ENCODE results near the gene STX1B. TPM values are rescaled to one million over a fixed set of nuclear protein-coding genes. Genes with fewer than 3 reads are reported as not detected.

The STX1B gene
- total and polyA plus RNA-seq, 2 of the 8 experiments (the other 6 are each of a cell fraction or from before 2014, with no cell fraction given), result 8.9 to 20.2 TPM

- no peak overlapping the region for H2AFZ ChIP-seq (ENCODE audit: low read length)
- H3K23ac ChIP-seq (ENCODE audit: insufficient read length), result no peak overlapping the region
- FAIRE-seq, result no peak
- DNase-seq (ENCODE audit: low read depth in 1 of 2, low spot score in 2 of 2), result no peak
- H4K8ac ChIP-seq (ENCODE audit: extremely low read depth, insufficient read depth, low read length), result no peak overlapping the region
- H3K9ac ChIP-seq (replicated peaks in 1 of 4; ENCODE audit: extremely low read depth in 1 of 4, low read depth in 3 of 4, low read length in 3 of 4), result no peak overlapping the region
- no peak overlapping the region for H4K5ac ChIP-seq (ENCODE audit: insufficient read length, low read depth, low read length)
- POLR2A ChIA-PET (ENCODE audit: partially characterized antibody), result interaction anchor here (1.1 to 6.4 kb wide), 6 partner anchors 8 to 91 kb away, joined by 3 to 45 read pairs (median 9); partner anchors contain the start of genes HSD3B7 and SETD1A
- H2BK20ac ChIP-seq (ENCODE audit: low read length), result no peak overlapping the region
- H2BK5ac ChIP-seq (ENCODE audit: low read depth, low read length), result no peak overlapping the region
- H2BK15ac ChIP-seq (ENCODE audit: low read length), result no peak overlapping the region
- H3K4me1 ChIP-seq (replicated peaks in 1 of 4; ENCODE audit: control insufficient read depth in 3 of 4, insufficient read depth in 4 of 4, low read length in 3 of 4), result no peaks in the 10 kb centered on the region
- H3K18ac ChIP-seq (ENCODE audit: extremely low read depth, low read length), result no peak overlapping the region
- CTCF ChIA-PET (ENCODE audit: partially characterized antibody), result interaction anchor here (1.0 to 2.9 kb wide), 4 partner anchors 9 to 75 kb away, joined by 4 to 17 read pairs (median 6); no protein-coding TSS in a partner anchor
- no peak overlapping the region for H3K14ac ChIP-seq (ENCODE audit: insufficient read length)
- no peaks in the 10 kb centered on the region for H3K79me2 ChIP-seq (ENCODE audit: control insufficient read depth in 1 of 2, insufficient read depth in 2 of 2, low read length in 2 of 2)
- WGBS, 2 experiments (ENCODE audit: extremely low coverage in 1 of 2, insufficient coverage in 1 of 2, insufficient read length in 1 of 2, insufficient replicate concordance in 2 of 2, low coverage in 1 of 2, low lambda C conversion rate in 2 of 2, missing lambda C conversion rate in 1 of 2), result 86% methylated on average over 4 of the region's 4 CpGs; no CpG with 5 or more reads in 1 of the 2 experiments
- no peak overlapping the region for H2BK120ac ChIP-seq (replicated peaks; ENCODE audit: low read depth, low read length)
- H3K36me3 ChIP-seq (ENCODE audit: control insufficient read depth in 2 of 4, insufficient read depth in 4 of 4, low read length in 3 of 4), result peaks cover 54 to 88% (median 63%) of the 10 kb centered on the region in 4 experiments
- TF ChIP-seq POU5F1 (IDR thresholded peaks at IDR 0.05; ENCODE audit: low read depth, low read length) (no peak), RFX5 (IDR thresholded peaks at IDR 0.05; ENCODE audit: borderline replicate concordance, low read depth, low read length) (no peak), SP4 (IDR thresholded peaks at IDR 0.05; ENCODE audit: low read length) (no peak), PHF8 (conservative IDR thresholded peaks at IDR 0.05; ENCODE audit: low read depth, low read length) (no peak), NANOG (IDR thresholded peaks at IDR 0.05; ENCODE audit: insufficient read depth, low read depth, low read length, poor library complexity, severe bottlenecking) (no peak), POLR2AphosphoS5 (IDR thresholded peaks at IDR 0.05; ENCODE audit: low read depth, low read length) (no peak), FOSL1 (IDR thresholded peaks at IDR 0.05; ENCODE audit: insufficient read depth, low read depth, low read length) (no peak)
- no peak overlapping the region for H3K56ac ChIP-seq (replicated peaks; ENCODE audit: insufficient read length, low read depth, low read length)
- no peak overlapping the region for H2BK12ac ChIP-seq (ENCODE audit: low read depth, low read length)
- no peak overlapping the region for H3K4ac ChIP-seq (replicated peaks; ENCODE audit: insufficient read length, low read depth, low read length)
- H3K27me3 ChIP-seq (replicated peaks in 1 of 4; ENCODE audit: control insufficient read depth in 3 of 4, extremely low read depth in 1 of 4, insufficient read depth in 3 of 4, low read length in 3 of 4), result no peaks in the 10 kb centered on the region
- H3K23me2 ChIP-seq (ENCODE audit: low read depth, low read length), result no peaks in the 10 kb centered on the region
- no peak overlapping the region for H3K27ac ChIP-seq (ENCODE audit: low read depth, low read length)
- peaks cover 0 to 13% of the 10 kb centered on the region in 2 experiments for H4K20me1 ChIP-seq (replicated peaks in 1 of 2; ENCODE audit: control insufficient read depth in 1 of 2, insufficient read depth in 2 of 2, low read length in 2 of 2)
- H3K79me1 ChIP-seq (ENCODE audit: low read depth, low read length), result no peaks in the 10 kb centered on the region
- no peaks in the 10 kb centered on the region; a peak in 1 of 4 replicates for H3K9me3 ChIP-seq (ENCODE audit: insufficient read depth in 2 of 2, low read depth in 1 of 2, low read length in 1 of 2)
- H2AK5ac ChIP-seq (ENCODE audit: low read depth, low read length), result no peak overlapping the region
- no peak overlapping the region for H3K4me2 ChIP-seq (ENCODE audit: insufficient read depth in 1 of 2, low read depth in 2 of 2, low read length in 2 of 2)
- H3K4me3 ChIP-seq (ENCODE audit: extremely low read depth in 1 of 4, insufficient read depth in 2 of 4, low read depth in 3 of 4, low read length in 4 of 4), result no peak overlapping the region
- H4K91ac ChIP-seq (replicated peaks; ENCODE audit: insufficient read length, low read length), result no peak overlapping the region
Observed at GRCh38 chr16:30967795-30968194, 42.6 kb downstream of the STX1B start.
